ENCODE results near the gene RFX8.

Gene RFX8

DNA sequence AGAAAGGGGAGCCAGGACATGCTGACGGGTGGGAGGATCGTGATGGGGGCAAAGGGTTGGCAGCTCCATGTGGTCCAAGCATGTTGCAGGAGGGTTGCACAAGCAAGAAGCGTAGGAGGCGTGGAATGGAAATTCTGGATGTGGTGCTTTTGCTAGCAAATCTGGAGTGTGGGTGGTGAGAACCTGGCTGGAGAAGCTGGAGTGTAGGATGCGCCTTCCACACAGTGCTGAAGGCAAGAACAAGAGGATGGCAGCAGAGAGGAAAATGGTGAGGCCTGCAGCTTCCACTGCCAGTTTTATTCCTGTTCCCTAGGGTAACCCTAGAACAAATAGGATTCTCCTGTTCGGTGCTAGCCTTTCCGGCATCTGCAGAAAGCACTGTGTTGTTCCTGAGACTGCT is 110.0 kb downstream of the RFX8 start:
- no peak overlapping the region for H3K27ac ChIP-seq (ENCODE audit: extremely low read depth, low read depth, low read length)
- H3K36me3 ChIP-seq (ENCODE audit: control insufficient read depth in 2 of 2, insufficient read depth in 1 of 2, low read length in 2 of 2): no peaks in the 10 kb centered on the region
- ChIA-PET CTCF (no interaction called here), POLR2A (no interaction called here)
- no peak overlapping the region for H3K4me3 ChIP-seq (ENCODE audit: low read depth, low read length)
- no peaks in the 10 kb centered on the region for H3K9me3 ChIP-seq (ENCODE audit: control insufficient read depth, insufficient read depth, low read depth, low read length)
- TF ChIP-seq SETDB1 (IDR thresholded peaks at IDR 0.05; ENCODE audit: insufficient read length, low read length) (no peak), ZNF169 (tag by site-specific recombination; IDR thresholded peaks at IDR 0.05) (no peak), ZFHX2 (tag by site-specific recombination; conservative IDR thresholded peaks at IDR 0.05) (peak; percentile 85), ZNF791 (tag by site-specific recombination; IDR thresholded peaks at IDR 0.05) (no peak), ZNF214 (tag by site-specific recombination; IDR thresholded peaks at IDR 0.05; ENCODE audit: borderline replicate concordance) (no peak), MEIS1 (CRISPR knock-in tag; IDR thresholded peaks at IDR 0.05; ENCODE audit: borderline replicate concordance) (no peak), ZNF777 (tag by site-specific recombination; IDR thresholded peaks at IDR 0.05; ENCODE audit: borderline replicate concordance) (no peak), EGR2 (tag by site-specific recombination; IDR thresholded peaks at IDR 0.05; ENCODE audit: low read depth) (peak; percentile 71)
- TF ChIP-seq, protein P1, sequence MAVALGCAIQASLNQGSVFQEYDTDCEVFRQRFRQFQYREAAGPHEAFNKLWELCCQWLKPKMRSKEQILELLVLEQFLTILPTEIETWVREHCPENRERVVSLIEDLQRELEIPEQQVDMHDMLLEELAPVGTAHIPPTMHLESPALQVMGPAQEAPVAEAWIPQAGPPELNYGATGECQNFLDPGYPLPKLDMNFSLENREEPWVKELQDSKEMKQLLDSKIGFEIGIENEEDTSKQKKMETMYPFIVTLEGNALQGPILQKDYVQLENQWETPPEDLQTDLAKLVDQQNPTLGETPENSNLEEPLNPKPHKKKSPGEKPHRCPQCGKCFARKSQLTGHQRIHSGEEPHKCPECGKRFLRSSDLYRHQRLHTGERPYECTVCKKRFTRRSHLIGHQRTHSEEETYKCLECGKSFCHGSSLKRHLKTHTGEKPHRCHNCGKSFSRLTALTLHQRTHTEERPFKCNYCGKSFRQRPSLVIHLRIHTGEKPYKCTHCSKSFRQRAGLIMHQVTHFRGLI (tag by site-specific recombination; IDR thresholded peaks at IDR 0.05): no peak
- TF ChIP-seq, protein P2, sequence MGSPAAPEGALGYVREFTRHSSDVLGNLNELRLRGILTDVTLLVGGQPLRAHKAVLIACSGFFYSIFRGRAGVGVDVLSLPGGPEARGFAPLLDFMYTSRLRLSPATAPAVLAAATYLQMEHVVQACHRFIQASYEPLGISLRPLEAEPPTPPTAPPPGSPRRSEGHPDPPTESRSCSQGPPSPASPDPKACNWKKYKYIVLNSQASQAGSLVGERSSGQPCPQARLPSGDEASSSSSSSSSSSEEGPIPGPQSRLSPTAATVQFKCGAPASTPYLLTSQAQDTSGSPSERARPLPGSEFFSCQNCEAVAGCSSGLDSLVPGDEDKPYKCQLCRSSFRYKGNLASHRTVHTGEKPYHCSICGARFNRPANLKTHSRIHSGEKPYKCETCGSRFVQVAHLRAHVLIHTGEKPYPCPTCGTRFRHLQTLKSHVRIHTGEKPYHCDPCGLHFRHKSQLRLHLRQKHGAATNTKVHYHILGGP (tag by site-specific recombination; IDR thresholded peaks at IDR 0.05): no peak
- TF ChIP-seq, protein P3, sequence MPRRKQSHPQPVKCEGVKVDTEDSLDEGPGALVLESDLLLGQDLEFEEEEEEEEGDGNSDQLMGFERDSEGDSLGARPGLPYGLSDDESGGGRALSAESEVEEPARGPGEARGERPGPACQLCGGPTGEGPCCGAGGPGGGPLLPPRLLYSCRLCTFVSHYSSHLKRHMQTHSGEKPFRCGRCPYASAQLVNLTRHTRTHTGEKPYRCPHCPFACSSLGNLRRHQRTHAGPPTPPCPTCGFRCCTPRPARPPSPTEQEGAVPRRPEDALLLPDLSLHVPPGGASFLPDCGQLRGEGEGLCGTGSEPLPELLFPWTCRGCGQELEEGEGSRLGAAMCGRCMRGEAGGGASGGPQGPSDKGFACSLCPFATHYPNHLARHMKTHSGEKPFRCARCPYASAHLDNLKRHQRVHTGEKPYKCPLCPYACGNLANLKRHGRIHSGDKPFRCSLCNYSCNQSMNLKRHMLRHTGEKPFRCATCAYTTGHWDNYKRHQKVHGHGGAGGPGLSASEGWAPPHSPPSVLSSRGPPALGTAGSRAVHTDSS (tag by site-specific recombination; IDR thresholded peaks at IDR 0.05): no peak
- TF ChIP-seq, protein P4, sequence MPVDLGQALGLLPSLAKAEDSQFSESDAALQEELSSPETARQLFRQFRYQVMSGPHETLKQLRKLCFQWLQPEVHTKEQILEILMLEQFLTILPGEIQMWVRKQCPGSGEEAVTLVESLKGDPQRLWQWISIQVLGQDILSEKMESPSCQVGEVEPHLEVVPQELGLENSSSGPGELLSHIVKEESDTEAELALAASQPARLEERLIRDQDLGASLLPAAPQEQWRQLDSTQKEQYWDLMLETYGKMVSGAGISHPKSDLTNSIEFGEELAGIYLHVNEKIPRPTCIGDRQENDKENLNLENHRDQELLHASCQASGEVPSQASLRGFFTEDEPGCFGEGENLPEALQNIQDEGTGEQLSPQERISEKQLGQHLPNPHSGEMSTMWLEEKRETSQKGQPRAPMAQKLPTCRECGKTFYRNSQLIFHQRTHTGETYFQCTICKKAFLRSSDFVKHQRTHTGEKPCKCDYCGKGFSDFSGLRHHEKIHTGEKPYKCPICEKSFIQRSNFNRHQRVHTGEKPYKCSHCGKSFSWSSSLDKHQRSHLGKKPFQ (tag by site-specific recombination; IDR thresholded peaks at IDR 0.05): no peak
- TF ChIP-seq, protein P5, sequence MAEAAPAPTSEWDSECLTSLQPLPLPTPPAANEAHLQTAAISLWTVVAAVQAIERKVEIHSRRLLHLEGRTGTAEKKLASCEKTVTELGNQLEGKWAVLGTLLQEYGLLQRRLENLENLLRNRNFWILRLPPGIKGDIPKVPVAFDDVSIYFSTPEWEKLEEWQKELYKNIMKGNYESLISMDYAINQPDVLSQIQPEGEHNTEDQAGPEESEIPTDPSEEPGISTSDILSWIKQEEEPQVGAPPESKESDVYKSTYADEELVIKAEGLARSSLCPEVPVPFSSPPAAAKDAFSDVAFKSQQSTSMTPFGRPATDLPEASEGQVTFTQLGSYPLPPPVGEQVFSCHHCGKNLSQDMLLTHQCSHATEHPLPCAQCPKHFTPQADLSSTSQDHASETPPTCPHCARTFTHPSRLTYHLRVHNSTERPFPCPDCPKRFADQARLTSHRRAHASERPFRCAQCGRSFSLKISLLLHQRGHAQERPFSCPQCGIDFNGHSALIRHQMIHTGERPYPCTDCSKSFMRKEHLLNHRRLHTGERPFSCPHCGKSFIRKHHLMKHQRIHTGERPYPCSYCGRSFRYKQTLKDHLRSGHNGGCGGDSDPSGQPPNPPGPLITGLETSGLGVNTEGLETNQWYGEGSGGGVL (tag by site-specific recombination; IDR thresholded peaks at IDR 0.05): no peak
- TF ChIP-seq, protein P6, sequence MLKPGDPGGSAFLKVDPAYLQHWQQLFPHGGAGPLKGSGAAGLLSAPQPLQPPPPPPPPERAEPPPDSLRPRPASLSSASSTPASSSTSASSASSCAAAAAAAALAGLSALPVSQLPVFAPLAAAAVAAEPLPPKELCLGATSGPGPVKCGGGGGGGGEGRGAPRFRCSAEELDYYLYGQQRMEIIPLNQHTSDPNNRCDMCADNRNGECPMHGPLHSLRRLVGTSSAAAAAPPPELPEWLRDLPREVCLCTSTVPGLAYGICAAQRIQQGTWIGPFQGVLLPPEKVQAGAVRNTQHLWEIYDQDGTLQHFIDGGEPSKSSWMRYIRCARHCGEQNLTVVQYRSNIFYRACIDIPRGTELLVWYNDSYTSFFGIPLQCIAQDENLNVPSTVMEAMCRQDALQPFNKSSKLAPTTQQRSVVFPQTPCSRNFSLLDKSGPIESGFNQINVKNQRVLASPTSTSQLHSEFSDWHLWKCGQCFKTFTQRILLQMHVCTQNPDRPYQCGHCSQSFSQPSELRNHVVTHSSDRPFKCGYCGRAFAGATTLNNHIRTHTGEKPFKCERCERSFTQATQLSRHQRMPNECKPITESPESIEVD (tag by site-specific recombination; IDR thresholded peaks at IDR 0.05): no peak
- no peaks in the 10 kb centered on the region for H3K4me1 ChIP-seq (ENCODE audit: control insufficient read depth, insufficient read depth, low read length)

DNA sequence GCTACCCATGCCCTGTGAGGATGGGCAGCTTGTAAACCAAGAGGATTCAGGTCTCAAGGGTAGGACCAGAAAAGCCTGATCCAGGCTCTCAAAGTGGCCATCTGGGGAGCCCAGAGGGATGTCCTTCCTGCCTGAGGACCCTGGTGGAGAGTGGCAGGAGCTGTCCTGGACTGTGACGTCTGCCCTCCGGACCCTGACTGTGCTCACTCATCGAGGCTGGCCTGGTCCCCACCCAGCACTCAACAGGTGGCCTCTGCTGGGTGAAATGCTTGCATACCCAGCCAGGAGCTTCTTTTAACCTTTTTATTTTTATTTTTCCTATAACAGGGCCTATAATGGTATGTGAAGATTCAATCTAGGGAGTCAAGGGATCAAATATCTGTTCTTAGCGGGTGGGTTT is 112.1 kb downstream of the RFX8 start:
- no peaks in the 10 kb centered on the region for H3K9me3 ChIP-seq (ENCODE audit: control insufficient read depth, insufficient read depth, low read depth, low read length)
- no peaks in the 10 kb centered on the region for H3K36me3 ChIP-seq (ENCODE audit: control insufficient read depth in 2 of 2, insufficient read depth in 1 of 2, low read length in 2 of 2)
- H3K4me1 ChIP-seq (ENCODE audit: control insufficient read depth, insufficient read depth, low read length): no peaks in the 10 kb centered on the region
- ChIA-PET POLR2A (no interaction called here), CTCF (interaction anchor here (1.1 to 2.2 kb wide), 3 partner anchors 13 to 24 kb away, joined by 4 to 9 read pairs (median 5); partner anchors contain the start of gene CREG2)
- H3K4me3 ChIP-seq (ENCODE audit: low read depth, low read length): no peak overlapping the region
- H3K27ac ChIP-seq (ENCODE audit: extremely low read depth, low read depth, low read length): no peak overlapping the region
- 0 out of 2 replicates have a peak, but pooled peaks have one; percentile 11 for TF ChIP-seq SCRT1 (tag by site-specific recombination; IDR thresholded peaks at IDR 0.05; ENCODE audit: borderline replicate concordance)
- TF ChIP-seq ZNF560 (tag by site-specific recombination; IDR thresholded peaks at IDR 0.05; ENCODE audit: borderline replicate concordance): no peak
- no peak for TF ChIP-seq HOXC10 (CRISPR knock-in tag; IDR thresholded peaks at IDR 0.05)
- TF ChIP-seq ZNF76 (tag by site-specific recombination; IDR thresholded peaks at IDR 0.05; ENCODE audit: borderline replicate concordance, low read depth): no peak
- TF ChIP-seq SCRT2 (tag by site-specific recombination; IDR thresholded peaks at IDR 0.05): peak; percentile 71; the same call in 1 of the 2 replicates
- TF ChIP-seq ZNF701 (tag by site-specific recombination; IDR thresholded peaks at IDR 0.05): no peak
- TF ChIP-seq ZIC2 (tag by site-specific recombination; IDR thresholded peaks at IDR 0.05): 0 out of 2 replicates have a peak, but pooled peaks have one; percentile 25

Data from HEK293 (cell line).